WTC11 (cell line): Measurements from ENCODE around the gene SPAST. TPM values are rescaled to one million over a fixed set of nuclear protein-coding genes. Genes with fewer than 3 reads are reported as not detected.
"Not testable (repeated sequence)": the region's sequence is repeated elsewhere in the genome, so short reads cannot be mapped to it uniquely, and the experiment has no call there.

ENCODE experiments used
- ATAC-seq: fragments of 200-7000 bp; cut with Tn5 transposase; 2 replicates; pipeline ENCODE4 v1.10.0; 2021; ENCODE audit warnings: mild to moderate bottlenecking, moderate library complexity
- CTCF ChIA-PET: fragments of 300-600 bp; sonication (Branson Sonifier 250); formaldehyde crosslinking; loops from one replicate; lab custom pipeline; 2021; ENCODE audit warnings: antibody characterized with exemption; lab: Charles Lee
- POLR2A ChIA-PET: fragments of 350-600 bp; sonication (Branson Sonifier 250); formaldehyde crosslinking; loops from one replicate; lab custom pipeline; 2021; ENCODE audit warnings: antibody characterized with exemption; lab: Charles Lee
- DNase-seq: peaks from one replicate; pipeline ENCODE4 v3.0.0; 2021; ENCODE audit warnings: low spot score
- H3K27ac Mint-ChIP-seq: 2 replicates; pipeline ENCODE4 v1.8.0; 2021; ENCODE audit warnings: mixed read lengths
- H3K27me3 Mint-ChIP-seq: 2 replicates; pipeline ENCODE4 v1.8.0; 2021; ENCODE audit warnings: low read depth, mild to moderate bottlenecking, moderate library complexity, mixed read lengths
- H3K36me3 Mint-ChIP-seq: 2 replicates; pipeline ENCODE4 v1.8.0; 2021; ENCODE audit warnings: mixed read lengths
- H3K4me1 Mint-ChIP-seq: 2 replicates; pipeline ENCODE4 v1.8.0; 2022; ENCODE audit warnings: mixed read lengths
- H3K4me3 Mint-ChIP-seq: 2 replicates; pipeline ENCODE4 v1.8.0; 2021; ENCODE audit warnings: mild to moderate bottlenecking, moderate library complexity, mixed read lengths
- H3K9me3 Mint-ChIP-seq: 2 replicates; pipeline ENCODE4 v1.8.0; 2021; ENCODE audit warnings: mixed read lengths
- CBFB ChIP-seq: sonication (generic); formaldehyde crosslinking; IDR thresholded peaks from 2 replicates; pipeline ENCODE4 v1.8.1; 2022; ENCODE audit warnings: mild to moderate bottlenecking, low read depth, missing genetic modification reagents
- EMX1 ChIP-seq: fragments of 250-450 bp; sonication (Bioruptor Pico); IDR thresholded peaks from 2 replicates; pipeline ENCODE4 v1.8.0; 2021; ENCODE audit warnings: mild to moderate bottlenecking
- FOXK1 ChIP-seq: sonication (generic); formaldehyde crosslinking; IDR thresholded peaks from 2 replicates; pipeline ENCODE4 v1.8.0; 2022; ENCODE audit warnings: mild to moderate bottlenecking, moderate library complexity, missing genetic modification reagents
- GTF2I ChIP-seq: fragments of 250-450 bp; sonication (Bioruptor Pico); conservative IDR thresholded peaks from 2 replicates; pipeline ENCODE4 v1.4.0; 2021; ENCODE audit warnings: mild to moderate bottlenecking
- IRF2 ChIP-seq: sonication (generic); formaldehyde crosslinking; IDR thresholded peaks from 2 replicates; pipeline ENCODE4 v1.8.0; 2022; ENCODE audit warnings: low read depth, missing genetic modification reagents, borderline replicate concordance
- JUN ChIP-seq: sonication (generic); formaldehyde crosslinking; IDR thresholded peaks from 2 replicates; pipeline ENCODE4 v1.8.0; 2023; ENCODE audit warnings: mild to moderate bottlenecking, missing genetic modification reagents
- KAT7 ChIP-seq: sonication (generic); formaldehyde crosslinking; IDR thresholded peaks from 2 replicates; pipeline ENCODE4 v1.8.1; 2023; ENCODE audit warnings: missing genetic modification reagents, mild to moderate bottlenecking, borderline replicate concordance
- NFE2L1 ChIP-seq: sonication (generic); formaldehyde crosslinking; IDR thresholded peaks from 2 replicates; pipeline ENCODE4 v1.8.1; 2023; ENCODE audit warnings: missing genetic modification reagents
- NR2C2 ChIP-seq: sonication (generic); formaldehyde crosslinking; IDR thresholded peaks from 2 replicates; pipeline ENCODE4 v1.8.0; 2022; ENCODE audit warnings: mild to moderate bottlenecking, missing genetic modification reagents
- SMAD4 ChIP-seq: sonication (generic); formaldehyde crosslinking; IDR thresholded peaks from 2 replicates; pipeline ENCODE4 v1.8.0; 2022; ENCODE audit warnings: mild to moderate bottlenecking, missing genetic modification reagents
- ZNF138 ChIP-seq: sonication (generic); formaldehyde crosslinking; conservative IDR thresholded peaks from 2 replicates; pipeline ENCODE4 v1.8.1; 2022; ENCODE audit warnings: mild to moderate bottlenecking, moderate library complexity, missing genetic modification reagents
- ZNF232 ChIP-seq: sonication (generic); formaldehyde crosslinking; IDR thresholded peaks from 2 replicates; pipeline ENCODE4 v1.8.0; 2022; ENCODE audit warnings: mild to moderate bottlenecking, missing genetic modification reagents
- total RNA-seq: library from RNA; stranded (reverse); gene quantifications from 3 replicates; pipeline ENCODE4 v1.2.3, GENCODE V29; 2021
- TF ChIP-seq, protein P1 (sequence below): sonication (generic); formaldehyde crosslinking; IDR thresholded peaks from 2 replicates; pipeline ENCODE4 v1.8.0; 2023; ENCODE audit warnings: mild to moderate bottlenecking, missing genetic modification reagents
- TF ChIP-seq, protein P2 (sequence below): sonication (generic); formaldehyde crosslinking; IDR thresholded peaks from 2 replicates; pipeline ENCODE4 v1.8.0; 2022; ENCODE audit warnings: mild to moderate bottlenecking, missing genetic modification reagents
- TF ChIP-seq, protein P3 (sequence below): sonication (generic); formaldehyde crosslinking; IDR thresholded peaks from 2 replicates; pipeline ENCODE4 v1.8.1; 2022; ENCODE audit warnings: mild to moderate bottlenecking, missing genetic modification reagents, moderate library complexity, borderline replicate concordance
- TF ChIP-seq, protein P4 (sequence below): fragments of 250-450 bp; sonication (Bioruptor Pico); conservative IDR thresholded peaks from 2 replicates; pipeline ENCODE4 v1.9.0; 2021; ENCODE audit warnings: mild to moderate bottlenecking
- TF ChIP-seq, protein P5 (sequence below): sonication (generic); formaldehyde crosslinking; IDR thresholded peaks from 2 replicates; pipeline ENCODE4 v1.8.1; 2023; ENCODE audit warnings: mild to moderate bottlenecking, missing genetic modification reagents, borderline replicate concordance

SPAST gene
- total RNA-seq, 1 experiment from 2014 or later = 28.4 TPM

DNA sequence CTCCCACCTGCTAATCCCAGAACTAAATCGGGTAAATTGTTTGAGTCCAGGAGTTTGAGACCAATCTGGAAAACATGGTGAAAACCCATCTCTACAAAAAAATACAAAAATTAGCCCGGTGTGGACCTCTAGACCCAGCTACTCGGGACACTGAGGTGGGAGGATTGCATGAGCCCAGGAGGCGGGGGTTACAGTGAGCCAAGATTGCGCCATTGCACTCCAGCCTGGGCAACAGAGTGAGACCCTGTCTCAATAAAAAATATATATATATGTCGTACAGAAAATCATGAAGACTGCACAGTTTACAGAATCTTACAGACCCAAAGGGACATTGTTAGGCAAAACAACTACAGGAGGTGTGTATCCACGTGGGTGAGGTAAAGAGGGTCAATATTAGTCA, 19.8 kb upstream of the SPAST start (continued):
- TF ChIP-seq GTF2I (CRISPR knock-in tag) (no peak), SMAD4 (CRISPR knock-in tag) (no peak)

DNA sequence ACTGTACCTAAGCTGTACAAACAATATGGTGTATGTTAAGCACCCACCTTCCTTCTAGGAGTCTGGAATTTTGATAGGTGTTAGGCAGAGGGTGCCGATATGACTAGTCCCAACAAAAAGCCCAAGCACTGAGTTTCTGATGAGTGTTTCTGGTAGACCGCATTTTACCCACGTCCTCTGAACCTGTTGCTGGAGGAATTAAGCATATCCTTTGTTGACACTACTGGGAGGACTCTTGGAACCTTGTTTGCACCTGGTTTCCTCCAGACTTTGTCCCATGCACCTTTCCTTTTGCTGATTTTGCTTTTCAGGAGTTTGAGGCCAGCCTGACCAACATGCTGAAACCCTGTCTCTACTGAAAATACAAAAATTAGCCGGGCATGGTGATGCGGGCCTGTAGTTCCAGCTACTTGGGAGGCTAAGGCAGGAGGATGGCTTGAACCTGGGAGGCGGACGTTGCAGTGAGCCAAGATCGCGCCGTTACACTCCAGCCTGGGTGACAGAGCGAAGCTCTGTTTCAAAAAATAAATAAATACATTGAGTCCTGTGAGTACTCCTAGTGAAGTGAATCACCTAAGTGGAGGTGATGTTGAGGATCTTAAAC, 11.4 kb upstream of the SPAST start:
- no peaks in the 10 kb centered on the region for H3K4me1 Mint-ChIP-seq
- H3K9me3 Mint-ChIP-seq = no peaks in the 10 kb centered on the region
- H3K36me3 Mint-ChIP-seq = no peaks in the 10 kb centered on the region
- ChIA-PET CTCF (interaction anchor here (0.9 kb wide), 1 partner anchor 12 kb away, joined by 5 read pairs; no protein-coding TSS in a partner anchor), POLR2A (interaction anchor here (1.3 kb wide), 1 partner anchor 11 kb away, joined by 3 read pairs; no protein-coding TSS in a partner anchor)
- no peaks in the 10 kb centered on the region for H3K27me3 Mint-ChIP-seq
- TF ChIP-seq, protein P1, sequence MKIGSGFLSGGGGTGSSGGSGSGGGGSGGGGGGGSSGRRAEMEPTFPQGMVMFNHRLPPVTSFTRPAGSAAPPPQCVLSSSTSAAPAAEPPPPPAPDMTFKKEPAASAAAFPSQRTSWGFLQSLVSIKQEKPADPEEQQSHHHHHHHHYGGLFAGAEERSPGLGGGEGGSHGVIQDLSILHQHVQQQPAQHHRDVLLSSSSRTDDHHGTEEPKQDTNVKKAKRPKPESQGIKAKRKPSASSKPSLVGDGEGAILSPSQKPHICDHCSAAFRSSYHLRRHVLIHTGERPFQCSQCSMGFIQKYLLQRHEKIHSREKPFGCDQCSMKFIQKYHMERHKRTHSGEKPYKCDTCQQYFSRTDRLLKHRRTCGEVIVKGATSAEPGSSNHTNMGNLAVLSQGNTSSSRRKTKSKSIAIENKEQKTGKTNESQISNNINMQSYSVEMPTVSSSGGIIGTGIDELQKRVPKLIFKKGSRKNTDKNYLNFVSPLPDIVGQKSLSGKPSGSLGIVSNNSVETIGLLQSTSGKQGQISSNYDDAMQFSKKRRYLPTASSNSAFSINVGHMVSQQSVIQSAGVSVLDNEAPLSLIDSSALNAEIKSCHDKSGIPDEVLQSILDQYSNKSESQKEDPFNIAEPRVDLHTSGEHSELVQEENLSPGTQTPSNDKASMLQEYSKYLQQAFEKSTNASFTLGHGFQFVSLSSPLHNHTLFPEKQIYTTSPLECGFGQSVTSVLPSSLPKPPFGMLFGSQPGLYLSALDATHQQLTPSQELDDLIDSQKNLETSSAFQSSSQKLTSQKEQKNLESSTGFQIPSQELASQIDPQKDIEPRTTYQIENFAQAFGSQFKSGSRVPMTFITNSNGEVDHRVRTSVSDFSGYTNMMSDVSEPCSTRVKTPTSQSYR (CRISPR knock-in tag) = no peak
- TF ChIP-seq IRF2 (no peak), FOXK1 (CRISPR knock-in tag) (no peak), ZNF138 (CRISPR knock-in tag) (no peak), JUN (CRISPR knock-in tag) (no peak), EMX1 (no peak), NR2C2 (CRISPR knock-in tag) (no peak), CBFB (CRISPR knock-in tag) (no peak), KAT7 (CRISPR knock-in tag) (no peak), ZNF232 (CRISPR knock-in tag) (no peak), NFE2L1 (no peak)
- TF ChIP-seq, protein P2, sequence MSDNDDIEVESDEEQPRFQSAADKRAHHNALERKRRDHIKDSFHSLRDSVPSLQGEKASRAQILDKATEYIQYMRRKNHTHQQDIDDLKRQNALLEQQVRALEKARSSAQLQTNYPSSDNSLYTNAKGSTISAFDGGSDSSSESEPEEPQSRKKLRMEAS (CRISPR knock-in tag) = no peak
- TF ChIP-seq, protein P3, sequence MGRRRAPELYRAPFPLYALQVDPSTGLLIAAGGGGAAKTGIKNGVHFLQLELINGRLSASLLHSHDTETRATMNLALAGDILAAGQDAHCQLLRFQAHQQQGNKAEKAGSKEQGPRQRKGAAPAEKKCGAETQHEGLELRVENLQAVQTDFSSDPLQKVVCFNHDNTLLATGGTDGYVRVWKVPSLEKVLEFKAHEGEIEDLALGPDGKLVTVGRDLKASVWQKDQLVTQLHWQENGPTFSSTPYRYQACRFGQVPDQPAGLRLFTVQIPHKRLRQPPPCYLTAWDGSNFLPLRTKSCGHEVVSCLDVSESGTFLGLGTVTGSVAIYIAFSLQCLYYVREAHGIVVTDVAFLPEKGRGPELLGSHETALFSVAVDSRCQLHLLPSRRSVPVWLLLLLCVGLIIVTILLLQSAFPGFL (CRISPR knock-in tag) = no peak
- TF ChIP-seq, protein P4, sequence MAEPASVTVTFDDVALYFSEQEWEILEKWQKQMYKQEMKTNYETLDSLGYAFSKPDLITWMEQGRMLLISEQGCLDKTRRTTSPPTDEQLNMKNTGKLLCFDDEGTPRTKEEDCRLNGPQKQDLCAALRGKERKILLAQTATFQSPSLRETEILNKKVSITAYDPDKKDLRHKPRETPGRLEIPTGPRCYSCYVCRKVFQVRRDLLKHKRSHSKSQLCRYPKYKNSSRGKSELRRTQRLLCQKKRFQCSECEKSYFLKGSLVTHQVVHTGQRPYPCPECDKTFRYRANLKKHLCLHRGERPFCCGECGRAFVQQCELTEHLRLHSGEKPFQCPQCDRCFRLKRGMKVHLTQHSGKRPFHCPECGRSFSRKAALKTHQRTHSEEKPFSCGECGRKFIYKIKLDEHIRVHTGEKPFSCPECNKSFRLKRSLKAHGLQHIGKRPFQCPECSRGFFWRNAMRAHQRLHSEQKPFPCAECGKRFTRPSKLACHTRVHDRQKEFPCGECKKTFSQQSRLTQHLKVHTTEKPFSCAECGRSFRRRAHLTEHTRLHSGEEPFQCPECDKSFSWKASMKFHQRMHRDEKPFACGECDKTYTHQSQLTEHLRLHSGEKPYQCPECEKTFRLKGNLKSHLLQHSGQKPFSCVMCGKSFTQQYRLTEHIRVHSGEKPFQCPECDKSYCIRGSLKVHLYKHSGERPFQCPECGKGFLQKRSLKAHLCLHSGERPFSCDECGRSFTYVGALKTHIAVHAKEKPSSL (CRISPR knock-in tag) = no peak
- TF ChIP-seq, protein P5, sequence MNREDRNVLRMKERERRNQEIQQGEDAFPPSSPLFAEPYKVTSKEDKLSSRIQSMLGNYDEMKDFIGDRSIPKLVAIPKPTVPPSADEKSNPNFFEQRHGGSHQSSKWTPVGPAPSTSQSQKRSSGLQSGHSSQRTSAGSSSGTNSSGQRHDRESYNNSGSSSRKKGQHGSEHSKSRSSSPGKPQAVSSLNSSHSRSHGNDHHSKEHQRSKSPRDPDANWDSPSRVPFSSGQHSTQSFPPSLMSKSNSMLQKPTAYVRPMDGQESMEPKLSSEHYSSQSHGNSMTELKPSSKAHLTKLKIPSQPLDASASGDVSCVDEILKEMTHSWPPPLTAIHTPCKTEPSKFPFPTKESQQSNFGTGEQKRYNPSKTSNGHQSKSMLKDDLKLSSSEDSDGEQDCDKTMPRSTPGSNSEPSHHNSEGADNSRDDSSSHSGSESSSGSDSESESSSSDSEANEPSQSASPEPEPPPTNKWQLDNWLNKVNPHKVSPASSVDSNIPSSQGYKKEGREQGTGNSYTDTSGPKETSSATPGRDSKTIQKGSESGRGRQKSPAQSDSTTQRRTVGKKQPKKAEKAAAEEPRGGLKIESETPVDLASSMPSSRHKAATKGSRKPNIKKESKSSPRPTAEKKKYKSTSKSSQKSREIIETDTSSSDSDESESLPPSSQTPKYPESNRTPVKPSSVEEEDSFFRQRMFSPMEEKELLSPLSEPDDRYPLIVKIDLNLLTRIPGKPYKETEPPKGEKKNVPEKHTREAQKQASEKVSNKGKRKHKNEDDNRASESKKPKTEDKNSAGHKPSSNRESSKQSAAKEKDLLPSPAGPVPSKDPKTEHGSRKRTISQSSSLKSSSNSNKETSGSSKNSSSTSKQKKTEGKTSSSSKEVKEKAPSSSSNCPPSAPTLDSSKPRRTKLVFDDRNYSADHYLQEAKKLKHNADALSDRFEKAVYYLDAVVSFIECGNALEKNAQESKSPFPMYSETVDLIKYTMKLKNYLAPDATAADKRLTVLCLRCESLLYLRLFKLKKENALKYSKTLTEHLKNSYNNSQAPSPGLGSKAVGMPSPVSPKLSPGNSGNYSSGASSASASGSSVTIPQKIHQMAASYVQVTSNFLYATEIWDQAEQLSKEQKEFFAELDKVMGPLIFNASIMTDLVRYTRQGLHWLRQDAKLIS (CRISPR knock-in tag) = no peak
- ATAC-seq (no peak), DNase-seq (no peak)
- H3K27ac Mint-ChIP-seq = no peak overlapping the region
- H3K4me3 Mint-ChIP-seq = no peak overlapping the region

DNA sequence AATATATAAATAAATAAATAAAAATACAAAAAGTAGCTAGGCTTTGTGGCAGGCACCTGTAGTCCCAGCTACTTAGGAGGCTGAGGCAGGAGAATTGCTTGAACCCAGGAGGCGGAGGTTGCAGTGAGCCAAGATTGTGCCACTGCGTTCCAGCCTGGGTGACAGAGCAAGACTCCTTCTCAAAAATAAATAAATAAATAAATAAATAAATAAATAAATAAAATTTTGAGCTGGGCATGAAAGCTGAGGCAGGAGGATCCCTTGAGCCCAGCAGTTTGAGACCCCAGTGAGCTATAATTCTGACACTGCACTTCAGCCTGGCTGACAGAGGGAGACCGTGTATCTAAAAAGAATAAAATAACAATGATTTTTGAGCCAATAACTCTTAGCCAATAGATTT, 8.8 kb upstream of the SPAST start:
- H3K4me1 Mint-ChIP-seq, DNase-seq, ATAC-seq, H3K27me3 Mint-ChIP-seq, POLR2A ChIA-PET, H3K9me3 Mint-ChIP-seq, H3K27ac Mint-ChIP-seq, H3K36me3 Mint-ChIP-seq, H3K4me3 Mint-ChIP-seq: not testable (repeated sequence)
- CTCF ChIA-PET = interaction anchor here (0.6 to 1.5 kb wide), 2 partner anchors 168 to 401 kb away, joined by 3 to 6 read pairs; no protein-coding TSS in a partner anchor
